NCI-H2227 (cell line): ENCODE data around the gene TMED4.

ENCODE experiments used
- DNase-seq: peaks from one replicate; lab custom pipeline; 2025; ENCODE audit not compliant: unreplicated experiment; lab: John Stamatoyannopoulos, UW

TMED4 gene

DNA sequence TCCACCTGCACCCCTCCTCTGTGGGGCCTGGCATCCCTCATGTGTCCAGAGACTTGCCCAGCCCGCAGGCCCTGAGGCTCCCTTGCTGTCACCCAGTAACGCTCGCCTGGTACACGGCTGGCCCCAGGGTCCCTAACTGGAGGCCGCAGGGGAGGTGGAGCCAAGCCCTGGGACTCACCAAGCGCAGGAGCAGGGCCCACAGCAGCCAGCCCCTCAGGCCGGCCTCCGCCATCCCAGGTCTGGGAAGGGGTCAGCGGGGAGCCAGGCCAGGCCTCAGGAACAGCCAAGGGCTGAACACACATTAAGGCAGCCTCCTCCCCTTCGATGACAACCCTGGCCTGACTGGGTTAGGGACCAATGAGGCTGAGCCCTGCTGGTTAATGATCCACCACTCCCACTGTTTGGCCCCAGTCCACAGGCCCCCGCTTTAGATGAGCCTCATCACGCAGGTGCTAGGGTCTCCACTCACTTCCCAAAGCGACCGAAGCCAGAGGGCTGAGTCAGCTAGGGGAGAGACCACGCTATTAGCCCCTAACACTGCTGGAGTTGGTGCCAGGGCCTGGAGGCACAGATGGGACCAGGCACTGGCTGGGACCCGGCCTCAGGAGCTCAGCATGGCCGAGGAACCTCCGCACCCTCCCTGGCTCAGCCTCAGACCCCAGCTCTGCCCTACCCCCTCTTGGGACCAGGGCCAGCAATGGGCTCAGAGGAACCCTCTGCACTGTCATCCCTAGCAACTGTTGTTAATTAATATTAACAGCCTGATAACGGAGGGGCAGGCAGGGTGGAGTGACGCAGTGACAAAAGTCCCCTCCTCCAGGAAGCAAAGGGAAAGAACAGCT is 40.8 kb downstream of the TMED4 start, which contains the start of gene NPC1L1:
Gene NPC1L1, minus strand, starts transcription at position 303 of the 842 bp plus-strand sequence. Its CDS starts 71 bp downstream, at position 232.
- no peak for DNase-seq

DNA sequence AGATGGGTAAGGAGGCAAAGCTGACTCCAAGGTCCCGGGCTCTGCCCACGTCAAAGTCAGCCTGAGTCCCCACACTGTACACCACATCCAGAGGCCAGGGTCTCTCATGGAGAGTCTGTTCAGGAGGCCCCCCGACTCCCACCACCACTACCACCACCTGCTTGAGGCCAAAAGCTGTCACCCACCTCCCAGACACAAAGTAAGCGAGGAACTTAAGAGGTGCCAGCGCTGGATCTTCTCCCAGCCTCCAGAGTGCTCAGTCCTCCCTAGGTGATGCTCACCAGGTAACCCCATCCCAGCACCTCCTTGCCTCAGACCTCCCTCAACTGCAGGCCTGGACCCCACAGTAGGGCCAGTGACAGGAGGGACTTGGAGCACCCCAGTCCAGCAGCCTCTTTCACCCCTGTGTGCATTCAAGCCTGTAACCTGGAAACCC is 41.4 kb downstream of the TMED4 start:
- no peak for DNase-seq

DNA sequence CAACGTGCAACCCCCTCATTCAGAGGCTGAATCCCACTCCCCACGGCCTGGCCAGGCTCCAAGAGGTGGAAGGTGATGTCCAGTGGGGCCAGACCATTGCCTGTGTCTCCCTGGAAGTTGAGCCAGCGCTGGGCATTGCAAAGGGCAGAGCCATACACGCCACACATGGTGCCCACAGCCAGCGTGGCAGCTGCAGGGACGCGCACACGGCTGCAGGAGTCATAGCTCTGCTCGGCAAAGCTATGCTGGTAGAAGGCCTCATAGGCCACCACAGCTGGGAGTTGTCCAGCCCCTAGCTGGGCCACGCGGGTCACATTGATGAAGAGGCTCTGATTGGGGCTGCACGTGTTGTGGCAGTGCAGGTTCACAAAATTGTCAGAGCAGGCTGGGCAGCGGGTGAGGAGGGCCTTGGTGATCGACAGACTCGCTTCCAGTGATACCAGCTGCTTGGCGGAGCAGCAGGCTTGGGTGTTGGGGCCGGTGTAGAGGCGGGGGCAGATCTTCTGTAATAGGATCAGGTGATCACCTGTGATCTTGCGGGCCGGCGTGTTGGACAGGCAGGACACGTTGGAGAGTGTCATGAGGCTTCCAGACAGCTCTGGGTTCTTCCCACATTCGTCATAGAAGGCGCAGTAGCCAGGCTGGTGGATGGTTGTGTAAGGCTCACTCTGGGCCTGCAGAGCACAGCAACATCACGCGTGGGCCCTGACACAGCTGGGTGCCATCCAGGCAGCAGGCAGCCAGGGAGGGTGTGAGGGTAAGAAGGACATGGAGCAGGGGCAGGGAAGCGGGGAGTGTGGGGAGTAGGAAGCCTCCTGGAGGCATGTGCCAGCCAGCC is 42.1 kb downstream of the TMED4 start:
- no peak for DNase-seq

DNA sequence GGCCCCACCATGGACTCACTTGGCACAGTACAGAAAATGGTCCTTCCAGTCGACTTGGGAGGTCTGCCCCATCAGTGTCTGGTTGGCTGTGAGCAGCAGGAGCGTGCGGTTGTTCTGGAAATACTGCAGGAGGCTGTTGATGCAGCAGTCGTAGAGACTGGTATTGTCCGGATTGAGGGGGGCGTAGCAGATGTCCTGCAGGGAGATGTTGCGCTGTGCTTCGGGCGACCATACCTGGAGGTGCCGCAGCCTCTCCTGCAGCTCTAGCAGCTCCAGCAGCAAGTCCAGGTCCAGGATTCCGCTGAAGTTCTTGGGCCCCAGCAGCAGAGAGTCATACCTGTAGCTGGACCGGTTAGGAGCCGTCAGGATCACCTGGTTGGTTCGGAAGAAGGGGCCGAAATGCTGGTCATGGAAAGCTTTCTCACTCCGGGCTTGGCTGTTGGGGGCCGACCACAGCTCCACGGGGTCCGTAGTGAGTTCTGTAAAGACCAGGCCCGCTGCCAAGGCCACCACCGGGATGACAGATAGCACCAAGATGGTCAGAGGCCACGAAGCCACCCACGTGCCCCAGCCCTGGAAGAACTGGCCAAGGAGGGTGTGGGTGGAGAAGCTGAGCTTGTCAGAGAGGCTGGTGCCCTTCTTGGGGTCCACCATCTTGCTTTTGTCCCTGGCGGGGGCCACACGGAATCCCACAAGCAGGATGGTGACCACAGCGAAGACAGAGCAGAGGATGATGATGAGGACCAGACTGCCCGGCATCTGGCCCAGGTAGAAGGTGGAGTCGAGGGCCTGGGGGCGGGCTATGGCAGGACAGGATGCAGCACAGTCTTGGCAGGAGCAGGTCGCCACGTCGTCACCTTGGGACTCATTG is 43.0 kb downstream of the TMED4 start:
- no peak for DNase-seq

DNA sequence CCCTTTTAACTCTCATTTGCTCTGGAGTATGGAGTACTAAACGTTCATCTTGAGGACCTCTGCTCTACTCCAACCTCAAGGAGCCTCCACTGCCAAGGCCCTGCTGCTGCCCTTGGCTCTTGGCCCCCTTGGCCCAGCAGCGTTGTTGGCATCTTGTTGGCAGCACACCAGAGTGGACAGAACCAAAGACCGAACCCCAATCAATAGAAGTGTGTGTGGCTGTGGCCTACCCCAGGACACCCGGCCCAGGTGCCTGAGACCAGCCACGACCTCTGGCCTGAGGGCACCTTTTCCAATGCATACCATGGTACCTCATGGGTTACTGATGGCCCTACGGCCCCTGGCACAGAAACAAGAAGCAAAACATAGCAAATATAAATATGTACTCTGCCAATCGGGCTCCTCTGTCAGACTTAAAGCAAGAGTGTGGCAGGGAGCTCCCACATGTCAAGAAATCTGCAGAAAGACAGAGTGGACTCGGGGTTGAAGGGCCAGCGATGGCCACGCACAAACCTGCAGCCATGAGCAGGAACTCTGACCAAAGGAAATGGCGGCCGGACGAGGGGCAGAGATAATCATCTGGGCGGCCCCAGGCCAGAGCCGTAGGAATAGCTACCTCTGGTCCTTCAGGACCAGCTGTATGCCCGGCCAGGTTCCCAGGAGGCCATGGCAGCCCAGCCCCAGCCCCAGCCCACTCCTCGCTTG is 43.8 kb downstream of the TMED4 start:
- DNase-seq, result no peak

DNA sequence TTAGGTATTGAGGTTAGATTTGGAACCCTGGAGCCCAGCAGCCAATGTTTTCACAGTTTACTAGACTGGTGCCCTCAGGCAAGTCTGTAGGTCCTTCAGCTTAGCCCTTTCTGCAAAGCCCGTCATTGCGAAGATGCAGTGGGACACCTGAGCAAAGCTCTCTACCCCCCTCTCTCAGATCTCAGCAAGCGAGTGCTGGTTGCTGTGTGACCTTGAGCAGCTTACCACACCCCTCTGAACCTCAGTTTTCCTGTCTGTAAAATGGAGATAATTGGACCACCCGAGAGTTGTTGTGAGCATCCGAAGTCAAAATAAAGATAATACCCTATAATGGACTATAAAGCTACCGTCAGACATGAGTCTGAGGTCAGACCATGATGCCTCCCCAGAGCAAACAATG is 44.6 kb downstream of the TMED4 start:
- no peak for DNase-seq

DNA sequence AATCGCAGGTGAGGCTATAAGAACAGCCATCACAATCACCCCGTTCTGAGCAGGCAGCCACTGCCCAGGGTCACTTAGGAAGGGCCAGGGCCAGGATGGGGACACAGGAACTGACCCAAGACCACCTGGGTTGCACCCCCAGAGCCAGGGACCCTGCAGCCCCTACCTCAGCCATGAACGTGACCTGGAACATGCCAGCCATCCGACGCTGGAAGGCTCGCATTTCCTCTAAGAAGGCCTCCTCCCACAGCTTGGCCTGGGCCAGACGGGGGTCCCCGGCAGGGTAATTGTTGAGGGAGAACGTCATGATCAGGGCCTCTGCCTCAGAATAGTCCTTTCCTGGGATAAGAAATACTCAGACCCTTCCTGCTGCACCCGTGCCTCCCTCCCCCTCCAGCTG is 45.9 kb downstream of the TMED4 start:
- DNase-seq, result no peak

DNA sequence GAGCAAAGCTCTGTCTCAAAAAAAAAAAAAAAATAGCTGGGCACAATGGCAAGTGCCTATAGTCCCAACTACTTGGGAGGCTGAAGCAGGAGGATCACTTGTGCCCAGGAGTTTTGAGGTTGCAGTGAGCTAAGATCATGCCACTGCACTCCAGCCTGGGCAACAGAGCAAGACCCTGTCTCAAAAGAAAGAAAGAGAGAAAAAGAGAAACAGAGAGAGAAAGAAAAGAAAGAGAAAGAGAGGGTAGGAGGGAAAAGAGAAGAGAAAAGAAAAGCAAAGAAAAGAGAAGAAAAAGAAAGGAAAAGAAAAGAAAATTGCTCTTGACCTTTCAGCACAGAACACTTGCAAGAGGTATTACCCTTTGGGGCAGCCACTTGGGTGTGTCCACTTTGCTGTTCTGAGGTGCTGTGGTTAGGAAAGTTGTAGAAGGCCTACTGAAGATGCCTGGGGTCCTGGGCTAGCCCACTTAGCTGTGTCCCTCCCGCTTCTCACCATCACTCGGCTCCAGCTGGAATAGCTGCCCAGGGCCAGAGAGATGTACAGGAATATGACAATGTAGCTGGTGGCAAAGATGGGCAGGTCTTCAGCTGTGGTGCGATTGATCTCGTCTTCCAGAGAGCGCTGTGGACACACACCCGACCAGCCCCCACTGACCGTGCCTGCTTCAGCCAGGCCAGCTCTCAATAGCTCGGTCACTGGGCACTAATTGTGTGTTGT is 46.5 kb downstream of the TMED4 start:
- DNase-seq, result no peak

DNA sequence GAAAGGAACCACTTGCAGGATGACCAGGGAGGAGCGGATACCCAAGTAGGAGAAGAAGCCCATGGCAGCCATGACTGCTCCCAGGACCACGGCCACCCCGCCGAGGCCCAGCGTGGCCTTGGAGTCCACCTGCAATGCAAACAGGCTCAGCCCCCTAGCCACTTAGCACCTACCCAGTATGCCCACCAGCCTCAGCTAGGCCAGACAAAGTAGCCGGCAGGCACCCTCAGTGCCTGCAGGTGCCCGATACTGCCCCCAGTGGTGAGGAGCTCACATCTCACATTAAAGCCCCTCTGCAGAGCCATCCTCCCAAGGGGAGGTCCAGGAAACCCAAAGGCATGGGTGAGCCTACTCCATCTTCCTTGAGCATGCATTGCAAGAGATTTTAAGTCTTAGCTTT is 47.5 kb downstream of the TMED4 start:
- peak; percentile 2 for DNase-seq

DNA sequence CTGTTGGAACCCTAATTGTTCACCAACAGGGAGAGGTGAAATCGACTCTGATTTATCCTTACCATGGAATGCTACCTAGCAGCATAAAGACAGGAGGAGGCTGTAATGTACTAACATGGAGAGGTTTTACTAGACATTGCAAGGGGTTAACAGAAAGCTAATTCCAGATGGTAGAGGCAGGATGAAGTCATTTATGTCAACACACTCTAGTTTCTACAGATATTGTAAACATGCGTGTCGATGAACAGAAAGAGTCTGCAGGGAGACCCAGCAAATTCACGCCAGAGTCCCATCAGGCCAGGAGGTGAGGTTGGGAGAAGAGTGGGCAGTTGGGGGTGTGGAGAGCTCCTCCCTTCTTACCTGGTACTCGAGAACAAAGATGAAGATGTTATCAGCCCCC is 47.9 kb downstream of the TMED4 start:
- DNase-seq, result no peak

DNA sequence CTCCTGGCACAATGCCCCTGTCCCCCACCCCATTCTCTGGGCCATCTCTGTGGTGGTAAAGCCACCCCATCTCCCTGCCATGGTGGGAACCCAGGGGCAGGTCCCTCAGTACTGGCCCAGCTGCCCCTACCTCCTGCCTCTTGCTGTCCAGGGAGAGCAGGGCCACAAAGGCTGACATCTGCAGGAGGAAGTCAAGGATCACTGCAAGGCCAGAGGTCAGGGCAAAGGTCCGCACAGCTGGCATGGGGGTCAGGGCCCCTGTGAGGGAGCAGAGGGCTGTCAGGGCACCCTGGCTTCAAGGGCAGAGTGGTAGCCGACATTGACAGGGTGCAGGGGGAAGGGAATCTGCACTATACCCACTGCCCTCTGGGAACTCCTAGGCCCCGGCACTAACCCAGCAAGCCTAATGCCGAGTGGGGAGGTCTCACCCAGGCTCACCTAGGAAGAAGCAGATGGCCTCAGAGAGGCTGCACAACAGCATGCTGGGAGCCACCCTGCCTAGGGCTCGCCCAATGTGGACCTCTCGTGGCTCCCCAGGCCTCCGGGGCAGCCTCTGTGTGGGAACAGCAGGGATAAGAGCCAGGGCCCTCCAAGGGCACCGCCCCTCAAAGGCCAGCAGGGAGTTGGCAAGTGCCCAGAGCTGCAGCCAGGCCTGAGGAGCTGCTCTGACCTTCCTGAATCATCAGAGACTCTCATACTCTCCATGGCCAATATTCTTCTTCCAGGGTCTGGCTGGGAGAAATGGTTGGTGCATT is 48.6 kb downstream of the TMED4 start:
- no peak for DNase-seq

DNA sequence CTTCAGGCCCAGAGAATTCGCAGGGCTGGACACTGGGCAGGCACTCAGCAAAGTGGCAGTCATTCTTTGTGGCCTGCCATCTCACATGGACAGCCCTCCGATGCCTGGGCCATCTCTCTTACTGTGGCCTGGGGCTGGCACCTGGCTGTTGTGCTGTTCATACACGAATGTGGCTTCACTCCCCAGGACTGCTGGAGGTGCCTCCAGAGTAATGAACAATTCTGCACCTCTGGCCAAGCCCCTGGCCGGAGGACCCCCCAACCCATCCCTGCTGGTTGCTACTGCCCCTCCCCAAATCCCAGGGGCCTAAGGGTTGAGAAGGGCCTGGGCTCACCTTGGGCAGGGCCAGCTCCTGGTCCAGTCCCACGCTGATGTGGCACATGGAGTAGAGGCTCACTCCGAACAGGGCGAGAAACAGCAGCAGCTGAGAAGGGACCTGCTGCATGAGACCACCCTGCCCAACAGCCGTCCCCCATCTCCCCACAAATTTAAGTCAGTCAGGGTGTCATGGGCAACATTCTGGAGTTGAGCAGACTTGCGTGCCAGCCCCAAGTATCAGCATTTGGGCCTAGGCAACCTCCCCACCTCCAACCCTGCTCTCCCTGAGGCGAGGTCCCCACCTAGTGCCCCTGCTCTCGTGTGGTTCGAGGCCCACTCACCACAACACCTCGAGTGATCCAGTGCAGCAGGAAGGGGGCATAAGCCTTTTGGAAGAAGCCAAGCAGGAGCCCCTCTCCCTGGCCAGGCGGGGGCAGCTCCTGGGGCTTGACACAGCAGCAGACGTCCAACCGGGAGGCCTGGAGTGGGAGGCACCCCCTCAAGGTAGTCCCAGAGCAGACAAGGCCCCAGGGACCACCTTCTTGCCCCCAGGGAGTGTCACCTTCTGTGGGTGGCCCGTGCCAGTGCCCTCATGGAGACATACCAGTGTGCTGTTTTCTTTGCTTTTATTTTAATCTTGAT is 50.3 kb downstream of the TMED4 start:
- no peak for DNase-seq

DNA sequence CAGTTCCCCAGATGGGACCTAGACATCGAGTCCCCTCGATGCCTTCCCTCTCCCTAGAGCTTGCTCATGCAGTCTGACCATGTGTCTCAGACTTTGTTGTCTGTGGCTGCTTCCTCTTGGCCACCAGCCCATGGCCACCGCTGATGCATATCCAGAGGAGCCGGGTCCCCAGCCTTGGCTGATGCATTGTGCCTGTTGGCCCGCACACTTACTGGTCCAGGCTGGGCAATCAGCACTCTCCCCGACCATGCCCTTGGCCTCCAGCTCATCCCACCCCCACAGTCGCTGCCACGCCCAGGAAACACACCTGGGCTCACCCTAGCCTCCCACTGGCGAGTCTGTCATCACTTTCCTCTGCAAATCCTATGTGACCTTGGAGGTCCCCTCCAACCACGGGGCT is 51.0 kb downstream of the TMED4 start:
- no peak for DNase-seq
